GM19193 (cell line): Measurements from ENCODE around the gene GRK2.

Source experiments
- POLR2A ChIP-seq: IDR thresholded peaks from 4 replicates; pipeline ENCODE4 v1.6.1; 2011; ENCODE audit not compliant: insufficient read depth, insufficient read length; ENCODE audit errors: extremely low read depth

The GRK2 gene

DNA sequence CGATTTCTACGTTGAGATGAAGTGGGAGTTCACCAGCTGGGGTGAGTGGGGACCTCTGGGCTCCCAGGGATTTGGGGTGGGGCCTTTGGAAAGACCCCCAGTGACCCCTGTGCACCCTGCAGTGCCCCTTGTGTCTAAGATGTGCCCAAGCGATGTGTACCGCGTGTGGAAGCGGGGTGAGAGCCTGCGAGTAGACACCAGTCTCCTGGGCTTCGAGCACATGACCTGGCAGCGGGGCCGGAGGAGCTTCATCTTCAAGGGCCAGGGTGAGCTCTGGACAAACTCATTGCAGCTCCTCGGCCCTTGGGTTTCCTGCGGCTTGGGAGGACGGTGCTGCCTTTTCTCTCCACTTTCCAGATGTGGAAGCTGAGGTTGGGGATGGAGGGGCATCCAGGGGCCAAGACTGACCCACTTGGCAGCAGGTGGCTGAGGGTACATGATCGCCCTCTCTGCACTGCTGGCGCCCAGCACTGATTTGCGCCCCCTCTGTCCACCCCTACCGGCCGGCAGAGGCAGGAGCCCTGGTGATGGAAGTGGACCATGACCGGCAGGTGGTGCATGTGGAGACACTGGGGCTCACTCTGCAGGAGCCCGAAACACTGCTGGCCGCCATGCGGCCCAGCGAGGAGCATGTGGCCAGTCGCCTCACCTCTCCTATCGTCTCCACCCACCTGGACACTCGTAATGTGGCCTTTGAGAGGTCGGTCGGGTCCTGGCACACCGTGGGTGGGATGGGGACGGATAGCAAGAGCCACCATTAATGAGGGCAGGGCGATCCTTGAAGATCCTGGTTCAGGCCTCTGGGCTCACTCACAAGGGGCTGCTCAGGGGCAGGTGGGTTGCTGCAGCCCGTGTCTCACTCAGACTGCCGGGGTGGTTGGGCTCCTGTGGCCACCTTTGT lies 25.5 kb downstream of the GRK2 start:
- TF ChIP-seq POLR2A, result no peak

DNA sequence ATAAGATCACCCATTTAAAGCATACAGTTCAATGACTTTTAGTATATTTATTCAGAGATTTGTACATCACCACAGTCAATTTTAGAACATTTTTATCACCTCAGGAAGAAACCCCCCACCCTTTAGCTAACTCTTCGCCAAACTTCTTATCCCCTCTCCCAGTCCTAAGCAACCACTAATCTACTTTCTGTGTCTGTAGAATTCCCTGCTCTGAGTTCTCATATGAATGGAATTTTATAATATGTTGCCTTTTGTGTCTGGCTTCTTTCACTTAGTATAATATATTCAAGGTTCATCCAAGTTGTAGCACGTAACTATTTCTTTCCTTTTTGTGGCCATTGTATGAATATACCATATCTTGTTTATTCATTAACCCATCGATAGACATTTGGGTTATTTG lies 26.4 kb downstream of the GRK2 start:
- TF ChIP-seq POLR2A, result no peak

DNA sequence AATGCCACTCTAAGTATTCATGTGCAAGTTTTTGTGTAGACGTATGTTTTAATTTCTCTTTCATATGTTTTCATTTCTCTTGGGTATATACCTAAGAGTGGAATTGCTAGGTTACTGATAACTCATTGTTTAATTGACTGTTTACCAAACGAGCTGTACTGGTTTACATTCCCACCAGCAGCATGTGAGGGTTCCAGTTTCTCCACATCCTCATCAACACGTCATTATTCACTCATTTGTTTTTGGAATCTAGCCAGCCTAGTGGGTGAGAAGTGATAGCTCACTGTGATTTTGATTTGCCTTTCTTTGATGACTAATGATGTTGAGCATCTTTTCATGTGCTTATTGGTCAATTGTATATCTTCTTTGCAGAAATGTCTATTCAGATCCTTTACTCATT lies 26.8 kb downstream of the GRK2 start:
- TF ChIP-seq POLR2A, result no peak

DNA sequence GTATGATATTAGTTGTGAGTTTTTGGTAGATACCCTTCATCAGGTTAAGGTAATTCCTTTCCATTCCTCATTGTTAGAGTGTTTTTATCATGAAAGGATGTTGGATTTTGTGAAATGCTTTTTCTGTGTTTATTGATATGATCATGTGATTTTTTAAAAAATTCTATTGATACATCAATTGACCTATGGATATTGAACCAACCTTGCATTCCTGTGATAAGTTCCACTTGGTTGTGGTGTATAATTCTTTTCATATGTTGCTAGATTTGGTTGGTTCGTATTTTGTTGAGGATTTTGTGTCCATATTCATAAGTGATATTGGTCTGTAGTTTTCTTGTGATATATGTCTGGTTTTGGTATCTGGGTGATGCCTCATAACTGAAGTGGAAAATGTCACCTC lies 29.6 kb downstream of the GRK2 start:
- TF ChIP-seq POLR2A, result no peak

DNA sequence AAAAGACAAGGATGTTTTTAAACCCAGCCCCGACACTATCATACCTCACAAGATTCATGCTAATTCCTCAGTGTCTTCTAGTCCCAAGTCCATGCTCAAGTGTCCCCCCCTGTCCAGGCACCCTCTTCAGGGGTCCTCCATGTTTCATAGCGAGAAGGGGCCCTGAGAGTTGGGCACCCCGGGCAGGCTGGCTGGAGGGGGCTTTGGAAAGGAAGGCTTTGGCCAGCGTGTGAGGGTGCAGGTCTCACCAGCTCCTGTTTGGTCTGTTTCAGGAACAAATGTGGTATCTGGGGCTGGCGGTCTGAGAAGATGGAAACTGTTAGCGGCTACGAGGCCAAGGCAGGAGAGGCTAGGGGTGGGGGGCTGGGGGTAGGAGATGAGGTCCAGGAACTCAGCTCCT lies 32.5 kb downstream of the GRK2 start:
- no peak for TF ChIP-seq POLR2A

DNA sequence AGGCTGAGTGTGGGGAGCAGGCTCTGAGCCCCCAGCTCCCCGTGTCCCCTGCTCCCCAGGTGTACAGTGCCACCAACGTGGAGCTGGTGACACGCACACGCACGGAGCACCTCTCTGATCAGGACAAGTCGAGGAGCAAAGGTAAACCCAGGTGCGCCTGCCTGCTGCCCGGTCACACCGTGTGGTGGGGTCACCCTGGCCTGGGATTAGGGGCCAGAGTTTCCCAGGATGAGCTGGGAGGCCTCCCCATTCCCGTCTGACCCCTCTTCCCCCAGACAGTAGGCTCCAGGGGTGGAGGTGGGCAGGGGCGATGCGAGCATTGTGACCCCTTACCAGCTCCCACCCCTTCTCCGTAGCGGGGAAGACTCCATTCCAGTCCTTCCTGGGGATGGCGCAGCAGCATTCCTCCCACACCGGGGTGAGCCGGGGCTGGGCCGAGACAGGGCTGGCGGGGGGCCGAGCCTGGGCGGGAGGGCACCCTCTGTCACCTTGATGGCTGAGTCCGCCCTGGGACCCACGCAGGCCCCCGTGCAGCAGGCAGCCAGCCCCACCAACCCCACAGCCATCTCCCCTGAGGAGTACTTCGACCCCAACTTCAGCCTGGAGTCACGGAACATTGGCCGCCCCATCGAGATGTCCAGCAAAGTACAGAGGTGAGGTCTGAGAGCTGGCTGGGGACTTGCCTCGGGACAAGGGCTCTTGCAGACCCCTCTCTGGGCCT lies 33.4 kb downstream of the GRK2 start:
- TF ChIP-seq POLR2A, result no peak

DNA sequence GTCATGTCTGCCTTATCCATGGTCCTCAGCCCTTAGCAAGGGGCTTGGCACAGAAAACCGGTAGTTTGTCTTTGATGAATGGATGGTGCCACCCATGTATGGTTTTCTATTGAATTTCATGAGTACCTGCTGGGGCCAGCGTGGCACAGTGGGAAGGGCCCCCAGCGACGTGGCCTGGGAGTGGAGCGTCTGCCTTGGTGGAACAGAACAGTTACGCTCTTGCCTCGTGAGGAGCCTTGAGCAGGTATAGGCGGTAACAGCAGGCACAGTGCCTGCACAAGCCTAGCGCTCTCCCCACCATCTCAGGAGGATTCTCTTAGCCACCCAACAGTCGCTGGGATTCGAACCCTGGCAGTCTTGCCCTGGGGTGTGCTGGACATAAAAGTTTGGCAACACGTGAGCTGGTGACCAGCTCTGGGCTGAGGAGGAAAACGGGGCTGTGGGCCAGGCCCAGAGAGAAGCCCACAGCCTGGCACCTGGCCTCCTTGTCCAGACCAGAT lies 34.0 kb downstream of the GRK2 start:
- no peak for TF ChIP-seq POLR2A

DNA sequence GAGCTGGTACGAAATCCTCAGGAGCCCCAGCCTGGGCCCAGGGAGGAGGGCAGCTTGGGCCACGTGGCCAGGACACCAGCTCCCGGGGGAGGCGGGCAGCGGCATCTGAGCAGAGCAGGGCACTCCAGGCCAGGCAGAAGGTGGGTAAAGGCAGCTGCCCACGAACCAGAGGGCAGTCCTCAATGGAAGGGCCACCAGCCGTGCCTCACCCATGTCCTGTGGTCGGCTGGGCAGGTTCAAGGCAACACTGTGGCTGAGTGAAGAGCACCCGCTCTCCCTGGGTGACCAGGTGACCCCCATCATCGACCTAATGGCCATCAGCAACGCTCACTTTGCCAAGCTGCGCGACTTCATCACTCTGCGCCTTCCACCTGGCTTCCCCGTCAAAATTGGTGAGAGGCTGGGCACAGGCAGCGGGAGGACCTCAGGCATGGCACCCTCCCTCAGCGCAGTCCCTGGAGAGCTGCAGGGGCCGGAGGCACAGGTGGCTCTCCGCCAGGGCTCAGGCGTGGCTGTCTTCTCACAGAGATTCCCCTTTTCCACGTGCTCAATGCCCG lies 34.6 kb downstream of the GRK2 start:
- no peak for TF ChIP-seq POLR2A

DNA sequence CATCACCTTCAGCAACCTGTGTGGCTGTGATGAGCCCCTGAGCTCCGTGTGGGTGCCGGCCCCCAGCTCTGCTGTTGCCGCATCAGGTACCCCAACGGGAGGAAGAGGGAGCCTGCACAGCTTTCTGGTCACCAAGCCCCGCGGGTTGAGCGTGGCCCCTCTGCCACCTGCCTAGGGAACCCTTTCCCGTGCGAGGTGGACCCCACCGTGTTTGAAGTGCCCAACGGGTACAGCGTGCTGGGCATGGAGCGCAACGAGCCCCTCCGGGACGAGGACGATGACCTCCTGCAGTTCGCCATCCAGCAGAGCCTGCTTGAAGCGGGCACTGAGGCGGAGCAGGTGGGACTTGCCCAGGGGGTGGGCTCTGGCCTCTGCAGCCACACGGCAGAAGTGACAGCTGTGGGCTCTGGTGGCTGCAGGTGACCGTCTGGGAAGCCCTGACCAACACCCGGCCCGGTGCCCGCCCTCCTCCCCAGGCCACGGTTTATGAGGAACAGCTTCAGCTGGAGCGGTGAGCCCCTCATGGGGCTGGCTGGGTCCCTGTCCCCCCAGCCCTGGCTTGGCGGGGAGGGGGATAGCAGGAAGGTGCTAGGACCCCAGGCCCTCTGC lies 35.1 kb downstream of the GRK2 start:
- no peak for TF ChIP-seq POLR2A

DNA sequence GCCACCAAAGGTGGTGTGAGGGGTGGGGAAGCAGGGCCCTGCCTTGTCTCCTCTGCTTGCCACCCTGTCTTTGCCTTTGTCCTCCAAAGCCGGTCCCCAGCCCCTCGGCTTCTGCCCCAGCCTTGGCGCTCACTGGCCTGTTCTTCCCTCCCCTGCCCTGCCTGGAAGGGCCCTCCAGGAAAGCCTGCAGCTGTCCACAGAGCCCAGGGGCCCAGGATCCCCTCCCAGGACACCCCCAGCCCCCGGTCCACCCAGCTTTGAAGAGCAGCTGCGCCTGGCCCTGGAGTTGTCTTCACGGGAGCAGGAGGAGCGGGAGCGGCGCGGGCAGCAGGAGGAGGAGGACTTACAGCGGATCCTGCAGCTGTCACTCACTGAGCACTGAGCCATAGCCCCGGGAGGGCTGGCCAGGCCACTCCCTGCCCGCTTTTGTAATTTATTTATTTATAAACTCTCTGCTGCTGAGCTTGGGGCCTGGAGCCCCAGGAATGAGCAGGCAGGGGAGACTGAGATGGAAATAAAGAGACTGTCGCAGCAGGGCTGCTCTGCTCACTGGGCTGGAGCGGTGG lies 35.8 kb downstream of the GRK2 start:
- TF ChIP-seq POLR2A, result no peak

DNA sequence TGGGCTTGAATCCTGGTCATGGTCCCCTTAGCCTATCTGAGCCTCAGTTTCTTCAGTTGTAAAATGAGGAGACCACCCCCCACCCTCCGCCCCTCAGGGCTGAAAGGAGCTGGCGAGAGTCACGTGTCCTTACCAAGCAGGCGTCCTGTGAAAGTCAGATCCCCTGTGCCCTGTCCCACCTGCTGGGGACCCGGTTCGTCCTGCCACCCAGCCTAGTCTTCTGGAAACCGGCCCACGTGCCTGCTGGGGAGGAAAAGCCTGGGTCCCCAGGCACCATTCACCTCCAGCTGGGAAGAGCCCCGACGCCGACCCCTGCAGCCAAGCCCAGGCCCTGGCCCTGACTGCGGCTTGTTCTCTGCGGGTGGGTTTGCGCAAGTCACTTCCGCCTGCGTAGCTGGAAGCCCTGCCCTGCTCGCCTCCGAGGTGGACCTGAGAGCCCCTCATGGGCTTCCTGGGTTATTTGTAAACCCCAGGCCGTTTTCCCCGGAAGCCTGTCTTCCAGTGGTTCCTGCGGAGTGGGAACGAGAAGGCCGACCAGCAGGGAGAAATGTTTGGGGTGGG lies 36.4 kb downstream of the GRK2 start:
- TF ChIP-seq POLR2A, result no peak

DNA sequence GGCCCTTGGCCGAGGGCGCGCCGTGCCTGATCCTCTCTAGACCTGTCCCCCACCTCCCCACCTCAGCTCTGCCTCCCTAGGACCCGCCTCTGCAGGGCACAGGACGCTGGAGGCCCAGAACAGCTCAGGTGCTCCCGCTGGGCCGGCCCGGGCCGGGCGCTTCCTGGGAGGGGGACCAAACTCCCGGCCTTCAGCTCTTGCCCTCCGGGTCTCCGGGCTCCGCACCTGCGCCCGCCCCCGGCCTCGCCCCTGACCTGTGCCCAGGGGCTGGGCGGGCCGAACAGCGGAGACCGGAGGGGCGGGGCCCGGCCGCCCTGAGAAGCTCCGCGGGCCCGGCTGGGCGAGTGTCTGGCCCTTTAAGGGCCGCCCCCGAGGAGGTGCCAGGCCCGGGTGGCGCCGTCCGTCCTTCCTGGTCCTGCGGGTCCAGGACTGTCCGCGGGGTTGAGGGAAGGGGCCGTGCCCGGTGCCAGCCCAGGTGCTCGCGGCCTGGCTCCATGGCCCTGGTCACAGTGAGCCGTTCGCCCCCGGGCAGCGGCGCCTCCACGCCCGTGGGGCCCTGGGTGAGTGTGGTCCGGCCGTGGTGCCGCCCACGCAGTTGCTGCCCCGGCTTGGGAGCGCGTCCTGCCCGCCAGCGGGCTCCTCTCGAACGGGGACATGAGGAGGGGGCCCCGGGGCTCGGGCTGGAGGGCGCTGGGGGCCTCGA lies 37.0 kb downstream of the GRK2 start, which contains the start of gene SSH3:
Gene SSH3, plus strand, starts transcription at position 399 of the 703 bp plus-strand sequence. Its CDS starts 96 bp downstream, at position 495.
- no peak for TF ChIP-seq POLR2A

DNA sequence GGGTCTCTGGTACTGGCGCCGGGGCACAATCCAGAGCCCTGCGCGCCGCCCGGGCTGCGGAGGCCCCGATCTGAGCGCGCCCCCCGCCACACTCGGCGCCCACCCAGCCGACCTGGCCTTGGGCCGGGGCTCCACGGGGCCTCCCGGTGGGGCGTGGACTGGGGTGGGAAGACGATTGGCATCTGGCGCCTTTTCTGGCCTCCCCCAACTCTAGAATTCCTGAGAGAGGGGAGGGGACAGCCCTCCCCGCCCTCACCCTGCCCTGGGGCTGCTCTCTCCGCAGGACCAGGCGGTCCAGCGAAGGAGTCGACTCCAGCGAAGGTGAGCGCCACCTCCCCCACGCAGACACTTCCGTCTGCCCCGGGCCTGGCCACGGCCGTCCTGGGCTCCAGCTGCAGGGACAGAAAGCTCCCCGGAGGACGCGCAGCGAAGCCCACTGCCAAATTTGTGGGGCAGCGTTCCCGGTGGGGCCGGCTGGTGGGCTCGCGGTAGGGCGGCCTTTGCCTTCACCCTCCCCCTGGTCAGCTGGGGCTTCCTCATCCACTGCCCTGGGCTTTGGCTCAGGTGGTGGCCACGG lies 37.6 kb downstream of the GRK2 start:
- TF ChIP-seq POLR2A, result no peak
